Cortex of kidney (tissue), 1 donor: ENCODE data around the gene ADRA1B.

Source experiments
- DNase-seq: peaks from one replicate; lab custom pipeline; 2025; lab: John Stamatoyannopoulos, UW

ADRA1B gene

GRCh38 chr5:159915904-159916840 is at the start of gene ADRA1B:
Gene ADRA1B, plus strand, starts transcription at chr5:159916482. Its CDS starts 424 bp downstream, at chr5:159916906.
- no peak for DNase-seq

GRCh38 chr5:159873680-159874079 is 42.6 kb upstream of the ADRA1B start:
- DNase-seq = no peak

- no peak for DNase-seq
Measured at GRCh38 chr5:159874263-159874662, 42.0 kb upstream of the ADRA1B start.

DNA sequence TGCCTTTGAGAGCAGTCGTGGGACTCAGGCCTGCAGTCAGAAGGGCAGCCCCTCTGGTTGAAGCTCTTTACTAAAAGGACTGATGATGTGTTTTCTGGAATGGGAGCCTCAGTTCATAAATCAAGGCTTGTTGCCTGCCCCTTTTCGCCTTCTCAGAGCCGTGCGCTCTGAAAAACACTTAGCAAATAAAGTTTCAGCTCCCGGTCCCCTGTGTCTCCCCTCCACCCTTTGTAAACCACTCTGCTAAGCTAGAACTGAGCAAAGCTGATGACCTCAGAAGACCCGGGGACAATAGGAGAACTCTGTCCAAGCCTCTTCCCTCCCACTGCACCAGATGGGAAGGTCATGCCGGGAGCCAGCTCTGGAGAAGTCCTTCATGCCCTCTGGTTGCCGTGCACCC is 39.3 kb upstream of the ADRA1B start:
- DNase-seq = no peak

DNA sequence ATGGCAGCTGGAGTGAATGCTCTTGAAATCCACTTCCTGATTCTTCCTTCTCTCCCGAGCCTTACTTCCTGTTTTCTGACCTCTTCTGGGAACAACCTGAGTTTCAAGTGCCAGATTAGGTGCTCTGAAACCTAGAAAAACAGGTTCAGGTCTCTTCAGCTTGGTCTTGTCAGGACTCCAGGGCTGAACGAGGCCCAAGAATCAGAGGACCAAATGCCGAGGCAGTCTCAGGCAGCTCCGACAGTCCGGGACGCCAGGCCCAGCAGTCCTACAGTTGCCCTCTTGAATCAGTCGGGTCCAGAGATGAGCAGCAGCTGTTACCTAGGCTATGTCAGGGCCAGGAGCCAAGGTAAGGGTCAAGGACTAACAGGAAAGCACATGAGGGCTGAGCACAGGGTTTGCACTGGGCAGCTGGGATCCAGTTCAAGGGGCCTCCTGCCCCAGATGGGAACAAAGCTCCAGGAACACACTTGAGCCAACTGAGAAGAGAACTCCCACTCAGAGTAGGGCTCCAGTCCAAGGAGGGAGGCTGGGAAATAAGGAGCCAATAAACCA is 38.3 kb upstream of the ADRA1B start:
- no peak for DNase-seq

DNA sequence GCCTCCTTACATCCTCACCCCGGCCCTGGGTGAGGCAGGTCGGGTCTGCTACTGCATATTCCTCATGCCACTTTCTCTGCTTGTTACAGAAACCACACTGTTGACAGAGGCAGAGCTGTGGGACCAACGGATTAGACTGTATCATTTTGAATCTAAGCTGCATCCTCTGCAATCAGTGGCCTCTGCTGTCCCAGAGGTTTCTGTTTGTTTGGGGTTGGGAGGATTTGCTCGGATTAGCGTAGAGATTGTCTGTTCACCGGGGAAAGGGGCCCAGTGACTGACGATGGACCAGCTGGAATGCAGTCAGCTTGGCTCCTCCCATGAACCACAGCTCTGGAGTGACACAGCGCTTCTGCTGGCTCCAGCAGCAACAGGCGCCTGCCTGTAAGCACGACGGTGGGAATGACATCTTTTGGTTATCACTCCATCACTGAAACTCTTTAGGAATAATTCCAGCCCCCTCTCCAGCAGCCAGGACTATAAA is 37.3 kb upstream of the ADRA1B start:
- DNase-seq = no peak

DNA sequence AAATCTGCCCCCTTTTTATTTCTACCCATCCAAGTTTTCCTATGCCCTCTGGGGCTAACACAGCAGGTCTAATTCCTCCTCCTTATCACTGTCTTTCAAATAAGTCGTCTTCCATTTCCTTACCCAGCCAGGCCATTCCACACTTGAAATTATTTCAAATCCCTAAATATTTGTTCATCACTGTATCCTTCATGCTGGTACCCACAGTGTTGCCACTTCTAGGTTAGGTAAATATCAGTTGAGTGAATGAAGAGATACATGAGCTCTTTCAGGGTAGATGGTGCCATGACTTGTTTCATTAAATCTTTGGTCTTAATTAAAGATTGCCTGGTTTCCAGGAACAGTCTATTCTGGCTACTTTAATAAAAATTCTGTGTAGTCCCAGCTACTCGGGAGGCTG is 35.6 kb upstream of the ADRA1B start:
- no peak for DNase-seq

DNA sequence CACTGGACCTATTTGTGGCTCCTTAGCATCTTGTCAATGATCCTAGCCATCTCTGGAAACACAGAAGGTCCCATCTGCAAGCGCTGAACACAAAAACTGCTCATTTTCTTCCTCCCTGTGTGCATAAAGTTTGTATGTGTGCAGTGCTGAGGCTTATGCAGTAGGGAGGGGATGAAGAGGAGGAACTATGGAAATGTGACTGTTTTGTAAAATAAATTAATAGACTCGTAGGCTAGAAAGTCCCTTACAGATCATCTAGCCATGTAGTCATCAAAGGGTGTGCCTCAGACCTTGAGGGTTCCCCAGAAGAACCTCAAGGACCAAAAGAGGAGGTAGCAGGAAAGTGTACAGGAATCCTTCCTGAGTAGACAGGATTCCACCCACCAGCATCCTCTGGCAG is 34.3 kb upstream of the ADRA1B start:
- DNase-seq = no peak

- no peak for DNase-seq
Measured at GRCh38 chr5:159883522-159883950, 32.7 kb upstream of the ADRA1B start.

GRCh38 chr5:159884917-159885620 is 31.2 kb upstream of the ADRA1B start:
- DNase-seq = no peak

- no peak for DNase-seq
Measured at GRCh38 chr5:159886296-159886695, 30.0 kb upstream of the ADRA1B start.

DNA sequence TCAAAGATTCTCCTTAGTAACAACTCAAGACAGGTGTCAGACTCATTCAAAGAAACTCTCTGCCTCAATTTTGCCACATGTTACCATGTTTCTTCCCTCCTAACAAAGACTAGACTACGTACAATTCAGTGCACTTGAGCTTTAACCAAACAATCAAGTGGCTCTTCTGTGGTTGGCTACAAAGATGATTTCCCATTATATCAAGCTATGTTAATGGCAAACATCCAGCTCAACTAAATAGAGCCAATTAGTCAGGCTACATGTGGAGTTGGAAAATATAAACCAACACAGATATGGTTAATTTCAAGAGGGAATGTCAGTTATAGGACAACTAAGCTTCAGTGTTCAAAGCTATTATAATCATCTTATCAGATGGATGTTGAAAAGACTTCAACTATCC is 29.2 kb upstream of the ADRA1B start:
- DNase-seq = no peak

GRCh38 chr5:159888860-159889259 is 27.4 kb upstream of the ADRA1B start:
- DNase-seq = no peak

- DNase-seq = no peak
Measured at GRCh38 chr5:159890141-159890540, 26.1 kb upstream of the ADRA1B start.

DNA sequence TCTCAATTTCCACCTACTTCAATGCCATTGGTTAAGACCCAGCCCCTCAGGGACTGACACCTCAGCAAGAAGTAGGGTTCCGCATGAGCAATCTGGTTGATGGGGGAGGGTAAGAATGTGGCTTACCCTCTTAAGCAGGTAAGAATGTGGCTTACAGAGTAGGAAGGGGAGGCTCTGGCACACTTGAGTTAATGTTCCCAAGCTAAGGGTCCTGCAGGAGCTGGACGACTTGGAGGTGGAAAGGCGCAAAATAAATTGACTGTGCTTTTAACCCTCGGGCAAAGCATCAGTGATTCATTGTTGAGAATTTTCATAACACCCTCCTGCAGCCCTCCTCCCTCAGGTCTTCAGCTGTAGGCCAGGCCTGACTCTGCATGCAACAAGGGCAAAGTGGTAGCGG is 24.9 kb upstream of the ADRA1B start:
- no peak for DNase-seq

GRCh38 chr5:159893040-159893695 is 23.1 kb upstream of the ADRA1B start:
- DNase-seq = no peak

DNA sequence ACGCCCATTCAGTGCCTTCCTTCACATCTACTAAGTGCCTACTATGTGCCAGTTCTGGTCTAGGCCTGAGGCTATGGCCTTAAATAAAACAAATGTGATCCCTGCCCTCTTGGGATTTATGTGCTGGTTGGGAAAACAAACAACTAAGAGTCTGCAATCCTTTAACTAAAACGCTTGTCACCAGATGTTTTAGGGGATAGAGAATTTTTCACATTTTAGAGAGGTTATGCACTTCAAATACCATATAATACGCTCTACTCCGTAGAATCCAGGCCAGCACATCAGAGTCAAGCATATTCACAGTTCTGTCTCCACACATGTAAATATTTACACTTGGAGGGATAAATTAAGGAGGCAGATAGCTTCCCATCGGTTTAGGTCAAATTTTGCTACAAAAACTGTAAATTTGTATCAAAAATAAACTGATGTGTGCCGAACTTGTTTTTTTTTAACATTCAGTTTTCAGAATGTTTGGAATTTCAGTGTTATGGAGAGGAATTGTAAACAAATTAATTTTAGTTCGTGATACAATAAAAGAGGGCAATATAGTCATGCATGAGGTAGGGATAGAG is 22.0 kb upstream of the ADRA1B start:
- DNase-seq = no peak

DNA sequence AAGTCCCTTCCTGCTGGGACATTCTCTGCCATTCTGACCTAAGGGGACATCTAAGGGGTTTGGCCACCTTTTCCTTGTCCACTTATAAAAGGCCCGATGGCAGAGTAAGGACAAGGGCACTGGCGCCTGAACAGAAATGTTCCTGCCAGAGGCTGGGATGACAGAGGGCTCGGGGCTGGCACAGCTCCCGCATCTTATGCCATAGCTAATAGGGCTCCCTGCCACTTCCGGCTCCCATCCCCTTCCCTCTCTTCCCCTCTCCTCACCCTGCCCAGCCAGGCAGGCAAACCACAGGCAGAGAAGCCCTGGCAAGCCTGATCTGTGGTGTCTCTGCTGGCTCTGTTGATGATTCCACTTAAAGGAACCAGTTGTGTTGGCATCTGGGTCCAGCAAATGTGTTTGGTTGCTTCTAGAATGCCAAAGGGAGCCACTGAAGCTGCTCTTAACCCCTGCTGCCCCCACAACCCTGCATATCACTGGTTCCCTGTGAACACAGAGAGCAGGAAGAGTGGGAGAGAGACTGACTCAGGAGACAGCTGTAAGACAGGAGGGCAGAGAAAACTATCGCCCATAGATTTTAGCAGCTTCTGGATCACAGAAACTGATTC is 18.4 kb upstream of the ADRA1B start:
- DNase-seq = no peak

DNA sequence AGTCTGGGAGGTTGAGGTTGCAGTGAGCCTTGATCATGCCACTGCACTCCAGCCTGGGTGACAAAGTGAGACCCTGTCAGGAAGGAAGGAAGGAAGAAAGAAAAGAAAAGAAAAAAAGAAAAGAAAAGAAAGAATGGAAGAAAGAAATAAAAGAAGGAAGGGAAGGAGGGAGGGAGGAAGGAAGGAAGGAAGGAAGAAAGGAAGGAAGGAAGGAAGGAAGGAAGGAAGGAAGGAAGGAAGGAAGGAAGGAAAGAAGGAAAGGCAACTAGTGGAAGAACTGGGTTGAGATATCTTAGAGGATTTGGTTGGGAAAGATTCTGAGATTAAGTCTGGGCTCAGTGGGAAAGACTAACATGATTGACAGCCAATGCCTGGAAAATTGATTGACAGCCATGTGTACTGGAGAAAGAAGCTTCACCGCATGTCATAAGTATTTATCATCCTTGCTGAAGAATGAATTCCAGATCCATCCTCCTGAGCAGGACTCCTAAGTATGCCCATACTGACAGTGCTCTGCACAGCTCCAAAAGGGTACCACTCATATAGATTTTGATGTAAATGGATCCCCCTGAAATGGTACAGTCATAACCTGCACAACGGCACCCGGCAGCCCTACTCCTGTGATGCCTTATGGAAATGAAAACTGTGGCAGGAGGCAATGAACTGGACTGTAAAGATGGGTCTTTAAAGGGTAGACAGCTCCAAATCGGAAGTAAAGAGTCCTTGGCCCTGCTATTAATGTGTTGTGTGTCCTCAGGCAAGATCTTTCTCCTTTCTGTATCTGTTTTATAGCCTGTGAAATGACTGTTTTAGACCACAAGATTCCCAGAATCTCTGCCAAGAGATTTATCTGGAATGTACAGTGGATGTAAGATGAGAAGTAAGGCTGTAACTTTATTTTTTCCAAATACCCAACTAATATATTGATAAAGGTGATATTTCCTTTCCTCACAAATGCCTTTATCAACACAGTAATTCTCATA is 16.9 kb upstream of the ADRA1B start:
- no peak for DNase-seq

DNA sequence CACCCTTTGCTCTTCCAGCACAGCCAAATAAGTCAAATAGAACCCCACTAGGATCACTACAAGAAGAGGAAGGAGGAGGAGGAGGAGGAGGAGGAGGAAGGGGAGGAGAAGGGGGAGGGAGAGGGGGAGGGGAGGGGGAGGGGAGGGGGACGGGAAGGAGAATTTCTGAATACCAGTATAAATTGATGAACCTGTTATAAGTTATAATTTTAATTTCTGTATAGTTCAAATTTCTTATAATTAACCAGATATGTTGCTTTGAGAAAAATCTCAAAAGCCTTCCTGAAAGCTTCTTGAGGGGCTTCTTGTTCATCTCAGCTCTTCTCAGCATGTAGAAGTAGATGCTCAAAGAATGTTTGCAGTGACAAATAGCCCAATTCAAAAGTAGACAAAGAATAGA is 15.0 kb upstream of the ADRA1B start:
- no peak for DNase-seq
